Measurements from ENCODE around the gene FGD5. TPM values are rescaled to one million over a fixed set of nuclear protein-coding genes. Genes with fewer than 3 reads are reported as not detected.

The FGD5 gene
- total RNA-seq, 4 donors from 2014 or later: 10.0 to 66.8 (median 19.2) TPM

GRCh38 chr3:14877469-14877868 lies 58.7 kb downstream of the FGD5 start:
- no peaks in the 10 kb centered on the region for H3K9me3 ChIP-seq
- H3K4me1 ChIP-seq: no peaks in the 10 kb centered on the region
- no peaks in the 10 kb centered on the region for H3K27me3 ChIP-seq
- intact Hi-C loops (cut with DNase I; ENCODE audit: low total_unique reads): no loop called here
- H3K27ac ChIP-seq: peak overlapping the region in 1 of 2 donors; percentile 45
- no peak for DNase-seq
- no peak overlapping the region for H3K4me3 ChIP-seq
- no peak for TF ChIP-seq POLR2A (IDR thresholded peaks at IDR 0.05)
- TF ChIP-seq, protein P1, sequence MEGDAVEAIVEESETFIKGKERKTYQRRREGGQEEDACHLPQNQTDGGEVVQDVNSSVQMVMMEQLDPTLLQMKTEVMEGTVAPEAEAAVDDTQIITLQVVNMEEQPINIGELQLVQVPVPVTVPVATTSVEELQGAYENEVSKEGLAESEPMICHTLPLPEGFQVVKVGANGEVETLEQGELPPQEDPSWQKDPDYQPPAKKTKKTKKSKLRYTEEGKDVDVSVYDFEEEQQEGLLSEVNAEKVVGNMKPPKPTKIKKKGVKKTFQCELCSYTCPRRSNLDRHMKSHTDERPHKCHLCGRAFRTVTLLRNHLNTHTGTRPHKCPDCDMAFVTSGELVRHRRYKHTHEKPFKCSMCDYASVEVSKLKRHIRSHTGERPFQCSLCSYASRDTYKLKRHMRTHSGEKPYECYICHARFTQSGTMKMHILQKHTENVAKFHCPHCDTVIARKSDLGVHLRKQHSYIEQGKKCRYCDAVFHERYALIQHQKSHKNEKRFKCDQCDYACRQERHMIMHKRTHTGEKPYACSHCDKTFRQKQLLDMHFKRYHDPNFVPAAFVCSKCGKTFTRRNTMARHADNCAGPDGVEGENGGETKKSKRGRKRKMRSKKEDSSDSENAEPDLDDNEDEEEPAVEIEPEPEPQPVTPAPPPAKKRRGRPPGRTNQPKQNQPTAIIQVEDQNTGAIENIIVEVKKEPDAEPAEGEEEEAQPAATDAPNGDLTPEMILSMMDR (IDR thresholded peaks at IDR 0.05): no peak
- H3K36me3 ChIP-seq: no peaks in the 10 kb centered on the region

DNA sequence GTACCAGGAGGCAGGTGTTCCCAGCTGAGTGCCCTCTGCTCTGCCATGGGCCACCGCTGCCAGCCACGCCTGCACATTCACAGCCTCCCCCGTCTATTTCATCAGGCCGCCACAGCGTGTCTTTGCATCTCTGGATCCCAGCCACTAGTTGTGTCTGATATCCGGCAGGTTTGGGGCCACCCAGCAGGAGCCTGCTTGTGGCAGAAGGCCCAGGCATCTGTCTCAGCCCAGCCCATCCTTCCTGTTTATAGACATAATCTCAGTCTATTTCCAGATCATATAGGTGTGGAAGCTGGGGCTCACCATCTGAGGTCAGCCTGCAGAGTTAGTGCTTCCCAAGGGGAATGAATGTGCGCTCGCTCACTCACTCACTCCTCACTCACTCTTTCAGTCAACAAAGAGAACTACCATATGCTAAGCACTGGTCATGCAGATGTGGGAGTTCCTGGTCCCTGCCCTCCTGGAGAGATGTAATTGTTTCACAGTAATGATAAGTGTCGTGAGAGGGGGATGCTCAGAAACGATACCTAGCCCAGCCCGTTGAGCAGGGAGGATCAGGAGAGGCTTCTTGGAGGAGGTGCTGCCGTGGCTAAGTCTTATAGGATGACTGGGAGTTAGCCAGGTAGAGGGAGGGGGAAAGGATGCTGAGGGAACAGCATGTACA lies 60.6 kb downstream of the FGD5 start:
- Histone ChIP-seq H3K4me1 (no peaks in the 10 kb centered on the region), H3K27me3 (no peaks in the 10 kb centered on the region), H3K9me3 (no peaks in the 10 kb centered on the region), H3K36me3 (no peaks in the 10 kb centered on the region), H3K27ac (no peak overlapping the region), H3K4me3 (no peak overlapping the region)
- intact Hi-C loops (cut with DNase I; ENCODE audit: low total_unique reads): no loop called here
- DNase-seq: no peak
- TF ChIP-seq POLR2A (IDR thresholded peaks at IDR 0.05): no peak
- TF ChIP-seq, protein P1 (IDR thresholded peaks at IDR 0.05): no peak

DNA sequence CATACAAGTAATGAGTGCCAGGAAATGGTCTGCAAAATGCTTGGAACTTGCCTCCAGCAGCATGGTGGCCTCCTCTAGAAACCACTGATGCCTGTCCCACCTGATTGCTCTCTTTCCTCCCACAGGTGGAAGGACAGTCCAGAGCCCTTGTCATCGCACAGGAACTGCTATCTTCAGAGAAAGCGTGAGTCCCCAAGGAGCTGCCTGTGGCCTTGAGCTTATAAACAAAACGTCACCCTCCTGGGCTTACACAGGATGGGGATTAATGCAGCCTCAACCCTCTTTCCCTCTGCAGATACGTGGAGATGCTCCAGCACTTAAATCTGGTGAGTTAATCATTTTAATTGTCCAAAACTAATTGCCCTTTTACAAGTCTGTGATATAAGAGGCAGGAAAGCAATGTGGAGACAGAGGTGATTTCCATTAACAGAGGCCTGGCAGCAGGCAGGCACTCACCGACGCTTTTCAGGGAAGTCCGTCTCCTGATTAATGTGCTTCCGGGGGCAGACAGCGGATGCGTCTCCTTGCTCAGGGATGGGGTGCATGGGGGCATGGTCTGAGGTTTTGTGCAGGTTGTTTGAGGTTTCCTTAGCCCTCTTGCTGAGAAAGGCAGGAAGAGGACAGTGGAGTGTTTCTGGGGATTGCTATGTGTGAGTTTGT lies 61.8 kb downstream of the FGD5 start:
- no peaks in the 10 kb centered on the region for H3K4me1 ChIP-seq
- no peaks in the 10 kb centered on the region for H3K27me3 ChIP-seq
- no peak overlapping the region for H3K27ac ChIP-seq
- H3K9me3 ChIP-seq: no peaks in the 10 kb centered on the region
- H3K36me3 ChIP-seq: no peaks in the 10 kb centered on the region
- TF ChIP-seq, protein P1 (IDR thresholded peaks at IDR 0.05): no peak
- no peak for TF ChIP-seq POLR2A (IDR thresholded peaks at IDR 0.05)
- intact Hi-C loops (cut with DNase I; ENCODE audit: low total_unique reads): no loop called here
- H3K4me3 ChIP-seq: no peak overlapping the region
- no peak for DNase-seq

DNA sequence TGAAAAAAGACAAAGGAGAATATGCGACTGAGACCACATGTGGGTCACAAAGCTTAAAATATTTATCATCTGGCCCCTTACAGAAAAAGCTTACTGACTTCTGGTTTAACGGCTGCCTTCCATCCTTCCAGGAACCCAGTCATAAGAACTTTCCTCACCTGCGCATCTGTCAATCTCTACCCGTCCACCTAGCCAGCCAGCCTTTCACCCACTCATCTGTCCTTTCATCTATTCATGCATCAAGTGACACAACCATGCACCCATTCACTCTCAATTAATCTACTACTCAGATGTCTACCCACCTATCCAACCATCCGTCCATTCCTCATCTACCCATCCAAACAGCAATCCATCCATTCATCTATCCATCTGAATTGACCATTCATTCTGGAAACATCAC lies 64.5 kb downstream of the FGD5 start:
- DNase-seq: no peak
- no peaks in the 10 kb centered on the region for H3K27me3 ChIP-seq
- H3K36me3 ChIP-seq: no peaks in the 10 kb centered on the region
- no peaks in the 10 kb centered on the region for H3K9me3 ChIP-seq
- H3K4me3 ChIP-seq: no peak overlapping the region
- H3K27ac ChIP-seq: no peak overlapping the region
- intact Hi-C loops (cut with DNase I; ENCODE audit: low total_unique reads): no loop called here
- TF ChIP-seq, protein P1 (IDR thresholded peaks at IDR 0.05): no peak
- TF ChIP-seq POLR2A (IDR thresholded peaks at IDR 0.05): no peak
- H3K4me1 ChIP-seq: no peaks in the 10 kb centered on the region

GRCh38 chr3:14884665-14885064 lies 65.9 kb downstream of the FGD5 start:
- Histone ChIP-seq H3K36me3 (no peaks in the 10 kb centered on the region), H3K27me3 (no peaks in the 10 kb centered on the region), H3K4me1 (no peaks in the 10 kb centered on the region), H3K27ac (no peak overlapping the region), H3K9me3 (no peaks in the 10 kb centered on the region), H3K4me3 (no peak overlapping the region)
- DNase-seq: no peak
- TF ChIP-seq POLR2A (IDR thresholded peaks at IDR 0.05): no peak
- TF ChIP-seq, protein P1 (IDR thresholded peaks at IDR 0.05): no peak
- intact Hi-C loops (cut with DNase I; ENCODE audit: low total_unique reads): no loop called here

Data from uterus (tissue), 4 donors.